GM12892 (cell line): ENCODE results near the gene SMAD6.

ENCODE experiments used
- DNase-seq: peaks from one replicate; pipeline ENCODE4 v3.0.0; 2011; ENCODE audit not compliant: insufficient read length
- FAIRE-seq: peaks from 2 replicates; lab custom pipeline; 2011; peaks lifted over from hg19 to GRCh38; lab: Jason Lieb, UNC
- POLR2A ChIP-seq: IDR thresholded peaks from 2 replicates; pipeline ENCODE4 v1.6.1; 2011; ENCODE audit warnings: low read depth, low read length, control low read depth
- POLR2AphosphoS5 ChIP-seq: IDR thresholded peaks from 2 replicates; pipeline ENCODE4 v1.6.1; 2011; ENCODE audit warnings: low read depth, low read length, control low read depth
- TAF1 ChIP-seq: IDR thresholded peaks from 2 replicates; pipeline ENCODE4 v1.6.1; 2011; ENCODE audit warnings: low read depth, mild to moderate bottlenecking, control low read depth, low read length, borderline replicate concordance

The SMAD6 gene

GRCh38 chr15:66830823-66831222, 128.8 kb downstream of the SMAD6 start:
- FAIRE-seq (no peak), DNase-seq (no peak)
- TF ChIP-seq POLR2A, result no peak

- TF ChIP-seq POLR2A (no peak), POLR2AphosphoS5 (no peak), TAF1 (no peak)
- no peak for DNase-seq
- no peak for FAIRE-seq
These were observed 129.3 kb downstream of the SMAD6 start for GRCh38 chr15:66831289-66831688.

- no peak for TF ChIP-seq POLR2AphosphoS5
- TF ChIP-seq POLR2A, result no peak
- TF ChIP-seq TAF1, result no peak
- no peak for FAIRE-seq
- no peak for DNase-seq
These were observed 129.9 kb downstream of the SMAD6 start for GRCh38 chr15:66831801-66832390.
